HG02610 (cell line): Measurements from ENCODE around the gene ZBTB48.
"Not testable (repeated sequence)": the region's sequence is repeated elsewhere in the genome, so short reads cannot be mapped to it uniquely, and the experiment has no call there.

Experiments used
- ATAC-seq: cut with Tn5 transposase; IDR thresholded peaks from one replicate; pipeline ENCODE4 v1.9.1; 2021; ENCODE audit warnings: mild to moderate bottlenecking, moderate library complexity; ENCODE audit not compliant: unreplicated experiment

ZBTB48 gene

DNA sequence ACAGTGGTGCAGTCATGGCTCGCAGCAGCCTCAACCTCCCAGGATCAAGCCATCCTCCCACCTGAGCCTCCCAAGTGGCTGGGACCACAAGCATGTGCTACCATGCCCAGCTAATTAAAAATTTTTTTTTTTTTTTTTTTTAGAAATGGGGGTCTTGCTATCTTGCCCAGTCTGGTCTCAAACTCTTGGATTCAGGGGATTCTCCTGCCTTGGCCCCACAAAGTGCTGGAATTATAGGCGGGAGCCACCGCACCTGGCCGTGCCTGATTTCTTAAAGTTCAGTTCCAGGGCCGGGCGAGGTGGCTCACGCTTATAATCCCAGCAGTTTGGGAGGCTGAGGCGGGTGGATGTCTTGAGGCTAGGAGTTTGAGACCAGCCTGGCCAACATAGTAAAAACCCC, 51.3 kb downstream of the ZBTB48 start:
- ATAC-seq, result no peak

DNA sequence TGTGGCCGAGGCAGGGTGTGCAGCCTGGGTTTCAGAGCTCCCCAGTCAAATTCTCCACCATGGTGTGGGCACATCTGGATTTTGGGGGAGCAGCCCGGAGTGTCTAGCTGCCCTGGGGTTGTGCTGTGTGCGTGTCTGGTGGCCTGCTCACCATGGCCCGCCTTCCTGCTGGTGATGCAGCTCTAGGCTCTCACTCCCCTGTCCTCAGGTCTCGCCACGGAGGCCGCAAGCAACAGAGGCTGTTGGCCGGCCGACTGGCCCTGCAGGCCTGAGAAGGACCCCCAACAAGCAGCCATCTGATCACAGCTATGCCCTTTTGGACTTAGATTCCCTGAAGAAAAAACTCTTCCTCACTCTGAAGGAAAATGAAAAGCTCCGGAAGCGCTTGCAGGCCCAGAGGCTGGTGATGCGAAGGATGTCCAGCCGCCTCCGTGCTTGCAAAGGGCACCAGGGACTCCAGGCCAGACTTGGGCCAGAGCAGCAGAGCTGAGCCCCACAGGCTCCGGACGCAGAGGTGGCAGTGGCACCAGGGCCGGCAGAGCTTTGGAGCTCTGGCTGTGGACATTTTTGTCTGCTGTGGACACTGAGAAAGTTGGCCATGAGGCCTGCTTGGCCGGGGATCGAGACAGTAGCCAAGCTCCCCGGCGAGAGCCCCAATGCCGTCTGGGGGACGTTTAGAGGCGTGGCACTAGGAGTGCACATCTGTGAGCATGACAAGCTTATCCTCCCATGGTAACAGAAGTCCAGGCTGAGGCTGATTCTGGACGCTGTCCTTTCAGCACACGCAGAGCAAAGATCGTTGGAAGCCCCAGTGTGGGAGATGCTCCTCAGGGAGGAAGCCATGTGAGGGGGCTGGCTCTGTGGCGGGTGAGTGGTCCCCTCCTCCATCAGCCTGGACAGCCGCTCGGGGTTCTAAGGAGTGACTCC, 53.1 kb downstream of the ZBTB48 start:
- no peak for ATAC-seq

DNA sequence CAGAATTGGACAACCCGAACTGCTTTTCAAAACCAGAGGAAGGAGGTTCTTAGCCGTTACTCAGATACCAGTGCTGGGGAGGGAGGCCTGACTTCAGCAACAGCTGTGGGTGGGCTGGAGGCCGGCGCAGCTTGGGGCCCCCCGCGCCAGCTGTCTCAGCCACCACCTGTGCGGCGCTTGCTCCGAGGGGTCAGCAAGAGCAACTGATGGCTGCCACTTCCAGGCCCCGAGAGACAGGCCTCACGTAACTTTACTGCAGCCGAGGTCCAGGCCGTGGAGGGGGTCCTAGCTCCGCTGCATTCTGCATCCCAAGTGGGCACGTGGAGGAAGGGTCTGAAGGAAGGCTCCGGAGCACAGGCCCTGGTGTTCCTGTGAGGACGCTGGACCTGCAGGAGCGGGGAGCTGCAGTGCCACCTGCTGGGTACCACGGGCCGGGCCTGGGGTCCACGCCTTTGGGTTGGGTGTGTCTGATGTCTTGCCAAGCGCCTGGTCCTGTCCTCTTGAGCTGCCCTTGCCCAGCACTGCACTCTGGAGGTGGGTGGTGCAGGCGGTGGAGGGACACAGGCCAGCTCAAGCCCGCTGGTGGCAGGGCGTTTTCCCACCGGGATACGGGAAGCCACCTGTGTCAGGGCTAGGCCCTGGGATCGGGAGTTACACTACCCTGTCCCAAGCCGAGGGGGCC, 54.7 kb downstream of the ZBTB48 start:
- ATAC-seq, result no peak

DNA sequence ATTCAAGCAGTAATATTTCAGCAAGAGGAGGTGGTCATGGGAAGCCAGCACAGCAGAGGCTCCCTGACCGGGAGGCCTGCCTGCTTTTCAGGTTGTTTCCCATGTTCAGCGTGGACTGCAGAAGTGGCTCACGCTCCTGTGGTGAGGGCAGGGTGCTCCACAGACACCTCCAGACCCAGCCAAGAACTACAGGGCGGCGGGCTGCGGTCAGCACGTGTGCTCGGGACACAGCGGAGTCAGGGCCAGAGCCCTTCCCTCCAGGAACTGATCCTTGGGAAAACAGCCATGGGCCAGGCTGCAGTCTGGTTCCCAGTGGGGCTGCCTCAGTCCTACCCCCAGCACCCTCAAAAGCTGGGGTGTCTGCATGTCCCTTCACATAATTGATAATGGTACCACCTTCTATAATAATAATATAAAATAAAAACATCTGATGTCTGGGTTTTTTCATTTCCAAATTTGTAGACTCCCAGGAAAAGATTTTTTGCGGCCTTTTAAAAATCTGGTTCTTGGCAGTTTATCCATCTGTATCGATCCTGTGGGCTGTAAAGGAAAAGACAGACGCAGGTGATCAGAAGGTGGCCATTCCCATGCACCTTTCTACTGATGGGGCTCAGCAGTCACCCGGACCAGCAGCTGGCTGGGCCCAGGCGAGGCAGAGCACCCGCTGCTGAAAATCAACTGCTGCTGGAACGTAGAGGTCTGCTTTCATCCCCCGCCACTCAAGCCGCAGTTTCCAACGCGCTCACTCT, 55.5 kb downstream of the ZBTB48 start:
- ATAC-seq, result no peak

DNA sequence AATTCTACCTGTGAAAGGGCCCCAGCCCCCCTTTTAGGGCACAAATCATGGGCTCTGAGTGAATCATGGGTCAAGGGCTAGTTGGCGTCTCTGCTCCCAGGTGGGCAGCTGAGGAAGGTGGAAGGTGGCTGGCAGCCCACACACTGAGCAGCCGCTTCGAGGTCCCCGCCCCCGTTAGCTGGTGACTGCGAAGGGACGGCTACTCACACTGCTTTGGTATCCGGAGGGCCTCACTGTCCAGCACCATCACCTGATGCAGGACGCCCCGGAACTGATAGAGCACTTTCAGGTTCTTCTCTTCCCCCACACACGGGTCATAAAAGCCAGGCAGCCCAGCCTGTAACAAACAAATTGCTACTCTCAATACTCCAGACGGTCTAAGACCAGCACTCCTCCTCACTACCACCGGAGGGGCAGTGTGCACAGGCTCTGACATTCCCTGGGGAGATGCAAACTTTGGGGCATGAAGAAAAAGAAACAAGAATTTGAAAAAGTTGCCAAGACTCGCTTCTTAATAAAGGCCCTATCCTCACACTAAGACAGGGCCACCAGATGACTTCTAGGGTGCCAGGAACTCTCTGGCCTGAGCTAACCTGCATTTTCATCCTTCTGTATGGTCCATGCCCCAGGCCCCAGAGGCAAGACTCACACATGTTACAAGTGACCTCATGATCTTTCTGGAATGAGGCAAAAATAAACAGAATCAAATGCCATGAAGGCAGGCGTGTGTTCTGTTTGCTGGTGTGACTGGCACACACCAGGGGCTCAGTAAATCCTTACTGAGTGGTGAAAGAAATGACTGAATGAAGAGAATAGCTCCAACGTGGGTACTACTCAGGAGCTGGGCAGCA, 56.3 kb downstream of the ZBTB48 start:
- no peak for ATAC-seq

DNA sequence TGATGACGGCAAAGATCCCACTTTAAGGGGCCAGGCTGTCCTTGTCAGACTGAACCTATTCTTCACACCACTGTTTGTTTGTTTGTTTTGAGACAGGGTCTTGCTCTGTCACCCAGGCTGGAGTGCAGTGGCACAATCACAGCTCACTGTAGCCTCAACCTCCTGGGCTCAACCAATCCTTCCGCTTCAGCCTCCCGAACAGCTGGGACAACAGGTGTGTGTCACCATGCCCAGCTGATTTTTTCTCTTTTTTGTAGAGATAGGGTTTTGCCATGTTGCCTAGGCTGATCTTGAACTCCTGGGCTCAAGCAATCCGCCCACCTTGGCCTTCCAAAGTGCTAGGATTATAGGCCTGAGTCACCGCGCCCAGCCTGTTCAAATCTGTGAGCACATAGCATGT, 57.0 kb downstream of the ZBTB48 start:
- ATAC-seq, result not testable (repeated sequence)

DNA sequence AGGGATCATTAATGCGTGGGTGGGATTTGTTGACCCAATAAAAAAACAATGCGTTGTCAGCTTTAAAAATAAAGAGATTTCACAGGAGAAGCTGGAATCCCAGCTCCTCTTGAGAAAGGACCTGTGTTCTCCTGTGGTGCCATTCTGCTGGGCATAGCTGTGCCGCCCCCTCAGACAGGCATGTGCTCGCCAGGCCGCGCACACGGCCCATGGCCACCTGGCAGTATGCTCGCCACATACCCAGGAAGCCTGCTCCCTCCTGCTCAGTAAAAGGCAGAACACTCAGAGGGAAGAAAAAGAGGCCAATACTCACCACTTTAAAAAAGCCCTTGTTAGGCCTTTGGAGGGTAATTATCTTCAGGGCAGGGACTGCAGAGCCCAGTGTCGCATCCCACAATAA, 58.0 kb downstream of the ZBTB48 start:
- ATAC-seq, result no peak

DNA sequence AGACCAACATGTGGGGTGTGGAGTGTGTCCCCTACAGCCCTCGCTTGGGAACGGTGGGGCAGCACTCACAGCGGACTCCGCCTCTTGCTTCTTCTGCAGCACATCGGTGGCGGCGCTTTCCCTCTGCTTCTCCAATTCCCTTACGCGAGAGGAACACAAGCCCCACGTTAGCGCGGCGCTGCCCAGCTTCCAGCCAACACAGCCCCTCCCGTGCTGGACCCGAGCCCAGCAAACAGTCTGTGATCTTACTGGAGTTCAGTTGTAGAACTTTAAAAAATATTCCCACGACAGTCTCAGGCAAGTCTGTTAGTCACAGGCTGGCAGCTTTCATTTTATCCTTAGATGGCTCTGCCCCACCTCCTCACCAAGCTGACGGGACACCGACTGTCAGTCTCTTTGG, 58.4 kb downstream of the ZBTB48 start:
- ATAC-seq, result no peak
